Transverse colon (tissue), 4 donors: ENCODE measurements around the gene LMO7. TPM values are rescaled to one million over a fixed set of nuclear protein-coding genes. Genes with fewer than 3 reads are reported as not detected.

ENCODE experiments used
- DNase-seq: peaks from one replicate; pipeline ENCODE4 v3.0.0-alpha.2; 2019
- H3K27ac ChIP-seq, 4 donors: fragments of 200-600 bp; sonication (generic); 2 replicates each; pipeline ENCODE4 v1.5.1; 2016 to 2018; ENCODE audit warnings: inconsistent platforms in 4 of 4
- H3K27me3 ChIP-seq: fragments of 200-600 bp; sonication (generic); 2 replicates; pipeline ENCODE4 v1.5.1; 2017; ENCODE audit warnings: inconsistent platforms
- H3K36me3 ChIP-seq, 4 donors: fragments of 200-600 bp; sonication (generic); 2 replicates each; pipeline ENCODE4 v1.5.1; 2017 to 2019; ENCODE audit warnings: inconsistent platforms in 4 of 4
- H3K4me1 ChIP-seq, 4 donors: fragments of 200-600 bp; sonication (generic); 2 replicates each; pipeline ENCODE4 v1.5.1; 2017 to 2020; ENCODE audit warnings: inconsistent platforms in 4 of 4
- H3K4me3 ChIP-seq, 4 donors: fragments of 200-600 bp; sonication (generic); 1 replicate in 1 of 4; 2 replicates in 3 of 4; pipeline versions ENCODE4 v1.5.1 to v1.6.1; 2017 to 2019; ENCODE audit warnings: inconsistent platforms in 4 of 4
- H3K9me3 ChIP-seq, 2 donors: fragments of 200-600 bp; sonication (generic); 2 replicates each; pipeline ENCODE4 v1.5.1; 2017 to 2019; ENCODE audit warnings: inconsistent platforms in 2 of 2
- CTCF ChIP-seq, 5 experiments: fragments of 200-600 bp in 3 of 5; fragments of 450-650 bp in 2 of 5; sonication (generic) in 3 of 5; IDR thresholded peaks; 1 replicate in 2 of 5; 2 replicates in 3 of 5; pipeline ENCODE4 v1.5.1; 2016 to 2017; ENCODE audit warnings: antibody characterized with exemption in 5 of 5, inconsistent platforms in 3 of 5, mild to moderate bottlenecking in 2 of 5, moderate library complexity in 1 of 5
- EP300 ChIP-seq: sonication (generic); formaldehyde crosslinking; IDR thresholded peaks from one replicate; pipeline ENCODE4 v1.6.1; 2017; ENCODE audit warnings: antibody characterized with exemption, low read depth
- POLR2A ChIP-seq: fragments of 450-650 bp; IDR thresholded peaks from one replicate; pipeline ENCODE4 v1.6.1; 2016; ENCODE audit warnings: antibody characterized with exemption, mild to moderate bottlenecking, moderate library complexity
- POLR2AphosphoS5 ChIP-seq, 3 donors: sonication (generic); formaldehyde crosslinking; IDR thresholded peaks; one replicate each; pipeline ENCODE4 v1.6.1; 2016; ENCODE audit warnings: antibody characterized with exemption in 3 of 3
- WGBS, 2 donors: methylation state at CpG; one replicate each; pipeline ENCODE4 v1.1.5; 2018; ENCODE audit warnings: low coverage in 1 of 2; 5-methylcytosine and 5-hydroxymethylcytosine counted together
- in situ Hi-C, 4 donors: fragments of 200-750 bp; cut with MboI; loops; one replicate each; pipeline versions ENCODE4 v1.15.0 to v1.15.1; 2017; ENCODE audit warnings: low sequenced_read_pairs in 3 of 4, low pct_ligation_motif_present in 1 of 4, low pct_unique_long_range_greater_than_20kb in 1 of 4
- intact Hi-C: fragments of 100-400 bp; cut with DNase I; formaldehyde crosslinking; loops from one replicate; pipeline ENCODE4 v1.15.1; 2023; ENCODE audit warnings: low total_unique reads
- total RNA-seq, 4 donors: library from RNA; depleted of rRNA; stranded (reverse); fragments of >200 nt; gene quantifications; one replicate each; pipeline ENCODE4 v1.1.0, GENCODE V29; 2016

The LMO7 gene
- total RNA-seq, 4 donors from 2014 or later = 82.6 to 304 (median 190) TPM

- no peak overlapping the region for H3K27ac ChIP-seq
- DNase-seq = no peak
- H3K27me3 ChIP-seq = no peaks in the 10 kb centered on the region
- H3K4me3 ChIP-seq = no peak overlapping the region
- no peaks in the 10 kb centered on the region for H3K4me1 ChIP-seq
- in situ Hi-C loops (no loop called here), intact Hi-C loops (no loop called here)
- peaks cover 0 to 15% (median 2%) of the 10 kb centered on the region in 4 donors for H3K36me3 ChIP-seq
- H3K9me3 ChIP-seq = no peaks in the 10 kb centered on the region
- TF ChIP-seq EP300 = no peak
- TF ChIP-seq CTCF (IDR thresholded peaks at IDR 0.05) = no peak
- no peak for TF ChIP-seq POLR2A
- no peak for TF ChIP-seq POLR2AphosphoS5 (IDR thresholded peaks at IDR 0.05)
- WGBS, 2 donors = 95 to 100% methylated on average over 2 of the region's 2 CpGs
Measured at GRCh38 chr13:75825594-75825993, 189.5 kb downstream of the LMO7 start.

DNA sequence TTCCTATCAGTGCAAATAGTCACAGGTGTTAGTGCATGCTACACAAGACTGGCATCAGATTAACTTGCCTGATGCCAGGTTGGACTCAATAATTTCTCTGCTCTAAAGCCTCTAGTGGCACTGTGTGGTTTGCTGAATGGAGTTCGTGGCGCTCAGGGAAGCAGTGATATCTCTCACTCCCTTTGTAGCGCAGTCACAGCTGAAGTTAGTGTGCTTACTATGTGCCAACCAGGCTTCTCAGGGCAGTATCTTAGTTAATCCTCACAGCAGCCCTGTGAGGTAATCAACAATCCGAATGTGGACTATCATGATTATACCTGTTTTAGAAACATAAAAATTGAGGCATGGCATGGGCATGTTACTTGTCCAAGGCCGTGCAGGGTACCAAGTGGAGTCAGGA is 190.3 kb downstream of the LMO7 start:
- Histone ChIP-seq H3K4me1 (no peaks in the 10 kb centered on the region), H3K27me3 (no peaks in the 10 kb centered on the region), H3K4me3 (no peak overlapping the region), H3K9me3 (no peaks in the 10 kb centered on the region), H3K36me3 (peaks cover 0 to 9% (median 2%) of the 10 kb centered on the region in 4 donors), H3K27ac (no peak overlapping the region)
- TF ChIP-seq CTCF (IDR thresholded peaks at IDR 0.05) (no peak), EP300 (no peak), POLR2AphosphoS5 (IDR thresholded peaks at IDR 0.05) (no peak), POLR2A (no peak)
- no peak for DNase-seq
- in situ Hi-C loops = no loop called here
- WGBS, 2 donors = 93 to 94% methylated on average over 3 to 5 of the region's 5 CpGs
- intact Hi-C loops = no loop called here

DNA sequence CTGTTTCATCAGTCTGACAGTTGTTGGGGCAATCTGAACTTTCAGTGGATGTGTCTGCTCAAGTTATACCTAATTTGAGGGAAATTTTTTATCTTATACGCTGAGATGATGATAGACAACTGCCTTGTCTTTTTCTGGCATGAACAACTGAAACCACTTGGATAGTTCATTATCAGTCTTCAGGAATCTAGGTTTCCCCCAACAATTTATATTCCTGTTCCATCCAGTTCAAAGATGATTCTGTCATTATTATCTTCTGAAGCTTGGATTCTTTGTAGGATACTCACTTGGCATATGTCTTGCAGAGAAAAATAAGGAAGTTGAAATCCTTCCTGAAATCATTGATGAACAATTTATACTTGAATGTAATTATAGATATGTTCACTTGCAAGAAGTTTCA is 193.7 kb downstream of the LMO7 start:
- TF ChIP-seq POLR2A (no peak), POLR2AphosphoS5 (IDR thresholded peaks at IDR 0.05) (no peak), CTCF (IDR thresholded peaks at IDR 0.05) (no peak), EP300 (no peak)
- Histone ChIP-seq H3K9me3 (no peaks in the 10 kb centered on the region), H3K36me3 (peaks cover 0 to 5% (median under 1%) of the 10 kb centered on the region in 4 donors), H3K27me3 (no peaks in the 10 kb centered on the region), H3K4me3 (no peak overlapping the region), H3K4me1 (no peaks in the 10 kb centered on the region), H3K27ac (no peak overlapping the region)
- intact Hi-C loops (no loop called here), in situ Hi-C loops (no loop called here)
- DNase-seq = no peak
- 92 to 100% methylated on average over 1 of the region's 1 CpG for WGBS, 2 donors

GRCh38 chr13:75830842-75831241 is 194.7 kb downstream of the LMO7 start:
- H3K9me3 ChIP-seq = no peaks in the 10 kb centered on the region
- peaks cover 0 to 5% (median under 1%) of the 10 kb centered on the region in 4 donors for H3K36me3 ChIP-seq
- H3K4me3 ChIP-seq = no peak overlapping the region
- no peaks in the 10 kb centered on the region for H3K27me3 ChIP-seq
- in situ Hi-C loops (no loop called here), intact Hi-C loops (no loop called here)
- DNase-seq = no peak
- WGBS, 2 donors = 87 to 88% methylated on average over 1 of the region's 1 CpG
- TF ChIP-seq EP300 = no peak
- TF ChIP-seq CTCF (IDR thresholded peaks at IDR 0.05) = no peak
- TF ChIP-seq POLR2A = no peak
- TF ChIP-seq POLR2AphosphoS5 (IDR thresholded peaks at IDR 0.05) = no peak
- H3K27ac ChIP-seq = no peak overlapping the region
- no peaks in the 10 kb centered on the region for H3K4me1 ChIP-seq
